Kidney (tissue), 14 donors: ENCODE results near the gene MVP. TPM values are rescaled to one million over a fixed set of nuclear protein-coding genes. Genes with fewer than 3 reads are reported as not detected.
"Not testable (repeated sequence)": the region's sequence is repeated elsewhere in the genome, so short reads cannot be mapped to it uniquely, and the experiment has no call there.

Source experiments
- DNase-seq, 5 donors: peaks; one replicate each; pipeline ENCODE4 v3.0.0-alpha.2; 2013 to 2020
- FAIRE-seq: peaks from 2 replicates; lab custom pipeline; 2012; peaks lifted over from hg19 to GRCh38; lab: Jason Lieb, UNC
- H3K27ac ChIP-seq, 2 donors: one replicate each; pipeline ENCODE4 v1.7.0; 2013; ENCODE audit warnings: low read depth in 2 of 2, low read length in 2 of 2, inconsistent platforms in 1 of 2
- H3K27me3 ChIP-seq: one replicate; pipeline ENCODE4 v1.7.1; 2013; ENCODE audit warnings: low read length, inconsistent platforms; ENCODE audit not compliant: control insufficient read depth, insufficient read depth
- H3K36me3 ChIP-seq, 3 donors: one replicate each; pipeline versions ENCODE4 v1.7.0 to v1.7.1; 2013; ENCODE audit warnings: low read length in 3 of 3, control low read depth in 1 of 3, inconsistent platforms in 1 of 3; ENCODE audit not compliant: insufficient read depth in 3 of 3, control insufficient read depth in 2 of 3
- H3K4me1 ChIP-seq, 3 donors: one replicate each; pipeline versions ENCODE4 v1.7.0 to v1.7.1; 2013; ENCODE audit warnings: low read length in 3 of 3, inconsistent platforms in 1 of 3, low read depth in 1 of 3; ENCODE audit not compliant: control insufficient read depth in 2 of 3, insufficient read depth in 2 of 3
- H3K4me3 ChIP-seq, 3 donors: one replicate each; pipeline versions ENCODE4 v1.7.0 to v1.8.1; 2013; ENCODE audit warnings: low read length in 3 of 3, control low read depth in 1 of 3, inconsistent platforms in 1 of 3
- H3K9ac ChIP-seq, 3 donors: one replicate each; pipeline versions ENCODE4 v1.7.0 to v1.7.1; 2013; ENCODE audit warnings: low read length in 3 of 3, control low read depth in 1 of 3, inconsistent platforms in 1 of 3
- H3K9me3 ChIP-seq, 3 donors: one replicate each; pipeline versions ENCODE4 v1.7.0 to v1.7.1; 2013; ENCODE audit warnings: low read length in 3 of 3, control low read depth in 1 of 3, inconsistent platforms in 1 of 3; ENCODE audit not compliant: control insufficient read depth in 2 of 3, insufficient read depth in 1 of 3
- intact Hi-C: fragments of 100-400 bp; cut with DNase I; formaldehyde crosslinking; loops from one replicate; pipeline ENCODE4 v1.11.1; 2022
- polyA plus RNA-seq: library from polyadenylated mRNA; stranded (reverse); fragments of 350-450 nt; fragmentation: Illumina TruSeq; extraction: RNeasy Lipid Tissue Mini Kit (QIAGEN cat#74804); gene quantifications from one replicate; pipeline ENCODE4 v1.2.3, GENCODE V29; 2014; ENCODE audit warnings: low read depth, low replicate concordance; ENCODE audit not compliant: insufficient read depth
- total RNA-seq: library from RNA; stranded (reverse); fragmentation: NEBNext Ultra II Directional; extraction: Animal tissue kit (Norgen Biotek cat#: 25700); gene quantifications from one replicate; pipeline ENCODE4 v1.2.1, GENCODE V29; 2021
- TF ChIP-seq, protein P1 (sequence below): IDR thresholded peaks from 3 replicates; pipeline ENCODE4 v1.5.1; 2012; ENCODE audit warnings: mild to moderate bottlenecking, moderate library complexity, borderline replicate concordance; ENCODE audit not compliant: insufficient read depth; ENCODE audit errors: extremely low read depth
- donor health status: control.
- donor health status: control.
- donor health status: control.
- donor health status: control.
- donor health status: control.
- donor health status: DM: yes; HTN: yes; CAD: no.
- donor health status: Normal renal cell carcinoma (clear cell type).

The MVP gene
- total and polyA plus RNA-seq, 2 donors from 2014 or later: 123 to 271 TPM

DNA sequence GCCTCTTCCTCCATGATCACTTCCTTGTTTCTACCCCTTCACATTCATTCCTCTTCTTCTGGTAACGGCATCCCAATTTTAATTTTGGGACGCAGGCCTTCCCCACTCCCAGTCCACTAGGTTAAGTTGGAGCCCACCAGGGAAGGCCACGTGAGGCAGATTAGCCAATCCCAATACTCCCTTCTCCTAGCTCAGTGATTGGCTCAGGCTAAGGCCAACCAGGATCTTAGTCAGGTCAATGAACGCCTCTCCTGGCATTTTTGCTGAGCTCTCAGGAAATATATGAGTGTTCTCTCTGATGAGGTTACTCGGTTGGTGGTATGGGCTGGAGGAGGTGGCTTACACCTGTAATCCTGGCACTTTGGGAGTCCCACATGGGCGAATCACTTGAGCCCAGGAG lies 63.7 kb downstream of the MVP start:
- no peak overlapping the region for H3K9ac ChIP-seq
- no peaks in the 10 kb centered on the region for H3K27me3 ChIP-seq
- no peak overlapping the region for H3K4me3 ChIP-seq
- FAIRE-seq (no peak), DNase-seq (no peak)
- H3K4me1 ChIP-seq: no peaks in the 10 kb centered on the region
- TF ChIP-seq, protein P1, sequence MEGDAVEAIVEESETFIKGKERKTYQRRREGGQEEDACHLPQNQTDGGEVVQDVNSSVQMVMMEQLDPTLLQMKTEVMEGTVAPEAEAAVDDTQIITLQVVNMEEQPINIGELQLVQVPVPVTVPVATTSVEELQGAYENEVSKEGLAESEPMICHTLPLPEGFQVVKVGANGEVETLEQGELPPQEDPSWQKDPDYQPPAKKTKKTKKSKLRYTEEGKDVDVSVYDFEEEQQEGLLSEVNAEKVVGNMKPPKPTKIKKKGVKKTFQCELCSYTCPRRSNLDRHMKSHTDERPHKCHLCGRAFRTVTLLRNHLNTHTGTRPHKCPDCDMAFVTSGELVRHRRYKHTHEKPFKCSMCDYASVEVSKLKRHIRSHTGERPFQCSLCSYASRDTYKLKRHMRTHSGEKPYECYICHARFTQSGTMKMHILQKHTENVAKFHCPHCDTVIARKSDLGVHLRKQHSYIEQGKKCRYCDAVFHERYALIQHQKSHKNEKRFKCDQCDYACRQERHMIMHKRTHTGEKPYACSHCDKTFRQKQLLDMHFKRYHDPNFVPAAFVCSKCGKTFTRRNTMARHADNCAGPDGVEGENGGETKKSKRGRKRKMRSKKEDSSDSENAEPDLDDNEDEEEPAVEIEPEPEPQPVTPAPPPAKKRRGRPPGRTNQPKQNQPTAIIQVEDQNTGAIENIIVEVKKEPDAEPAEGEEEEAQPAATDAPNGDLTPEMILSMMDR: no peak
- H3K9me3 ChIP-seq: no peaks in the 10 kb centered on the region
- no peaks in the 10 kb centered on the region for H3K36me3 ChIP-seq
- intact Hi-C loops: no loop called here
- H3K27ac ChIP-seq: no peak overlapping the region

DNA sequence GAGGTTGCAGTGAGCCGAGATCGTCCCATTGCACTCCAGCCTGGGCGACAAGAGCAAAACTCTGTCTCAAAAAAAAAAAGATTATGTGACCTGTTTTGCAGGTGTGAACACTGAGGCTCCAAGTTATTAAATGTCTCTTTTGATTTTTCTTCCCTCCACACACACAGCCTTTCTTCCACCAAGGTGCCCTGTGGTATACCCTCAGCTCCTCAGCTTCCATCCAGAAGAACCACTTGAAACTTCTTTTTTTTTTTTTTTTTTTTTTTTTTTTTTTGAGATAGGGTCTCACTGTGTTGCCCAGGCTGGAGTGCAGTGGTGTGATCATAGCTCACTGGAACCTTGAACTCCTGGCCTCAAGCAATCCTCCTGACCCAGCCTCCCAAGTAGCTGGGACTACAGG lies 69.1 kb downstream of the MVP start:
- intact Hi-C loops, H3K27ac ChIP-seq, DNase-seq, H3K9me3 ChIP-seq, H3K4me1 ChIP-seq, FAIRE-seq, H3K4me3 ChIP-seq, H3K27me3 ChIP-seq, H3K9ac ChIP-seq, H3K36me3 ChIP-seq: not testable (repeated sequence)

DNA sequence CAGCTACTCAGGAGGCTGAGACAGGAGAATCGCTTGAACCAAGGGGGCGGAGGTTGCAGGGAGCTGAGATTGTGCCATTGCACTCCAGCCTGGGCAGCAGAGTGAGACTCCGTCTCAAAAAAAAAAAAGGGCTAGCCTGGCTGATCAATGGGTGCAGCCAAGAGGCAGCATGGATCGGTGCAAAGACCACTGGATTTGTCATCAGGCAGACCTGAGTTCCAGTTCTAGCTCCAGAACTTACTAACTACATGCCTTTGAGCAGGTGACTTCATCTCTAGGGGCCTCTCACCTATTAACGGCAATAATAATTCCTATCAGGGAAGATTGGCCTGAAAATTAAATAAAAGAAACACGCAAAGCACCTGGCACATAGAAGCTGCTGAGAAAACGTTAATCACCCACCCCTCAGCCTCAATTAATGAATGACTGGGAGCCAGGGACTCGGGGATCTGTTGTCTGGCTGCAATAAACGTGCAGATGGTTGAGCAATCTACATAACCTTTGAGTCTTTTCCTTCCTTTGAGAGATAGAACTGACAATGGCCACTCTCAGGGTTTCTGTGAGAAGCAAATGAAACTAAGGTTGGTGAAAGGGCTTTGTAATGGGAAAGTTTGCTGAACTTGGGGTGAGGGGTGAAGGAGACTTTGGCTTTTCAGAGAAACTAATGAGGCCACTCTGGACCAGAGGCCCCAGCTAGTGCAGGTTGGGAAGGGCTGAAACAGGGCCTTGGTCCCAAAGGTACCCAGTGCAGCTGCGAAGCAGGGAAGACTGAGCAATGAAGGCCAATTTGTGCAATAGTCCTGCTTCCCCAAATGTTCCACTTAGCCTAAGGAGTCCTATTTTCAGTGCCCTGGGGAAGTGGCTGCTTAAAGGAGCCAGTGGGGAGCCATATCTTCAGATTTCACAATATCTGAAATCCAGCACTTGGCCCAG lies 71.5 kb downstream of the MVP start:
- H3K4me3 ChIP-seq: no peak overlapping the region
- H3K9ac ChIP-seq: no peak overlapping the region
- no peaks in the 10 kb centered on the region for H3K36me3 ChIP-seq
- DNase-seq (peak in 1 of 5 donors; percentile 32), FAIRE-seq (no peak)
- H3K9me3 ChIP-seq: no peaks in the 10 kb centered on the region
- TF ChIP-seq, protein P1: no peak
- H3K27ac ChIP-seq: no peak overlapping the region
- intact Hi-C loops: no loop called here
- no peaks in the 10 kb centered on the region for H3K27me3 ChIP-seq
- H3K4me1 ChIP-seq: no peaks in the 10 kb centered on the region

DNA sequence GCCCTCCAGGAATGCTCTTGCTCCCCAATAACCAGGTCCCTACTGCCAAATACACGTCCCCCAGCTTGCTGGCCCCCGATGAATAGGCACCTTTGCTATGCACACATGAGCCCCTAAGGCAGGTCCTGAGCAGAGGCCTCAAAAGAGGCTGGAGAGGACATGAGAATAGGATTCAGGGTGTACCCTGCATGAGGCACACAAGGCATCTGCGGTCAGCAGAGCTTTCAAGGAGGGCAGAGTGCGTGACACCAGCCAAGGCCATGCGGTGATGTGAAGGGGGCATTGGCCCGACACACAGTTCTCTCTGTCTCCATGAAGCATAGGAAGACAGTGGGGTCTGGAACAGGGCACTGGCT lies 72.2 kb downstream of the MVP start:
- no peaks in the 10 kb centered on the region for H3K4me1 ChIP-seq
- TF ChIP-seq, protein P1: no peak
- DNase-seq (no peak), FAIRE-seq (no peak)
- no peak overlapping the region for H3K4me3 ChIP-seq
- no peaks in the 10 kb centered on the region for H3K36me3 ChIP-seq
- H3K9ac ChIP-seq: no peak overlapping the region
- intact Hi-C loops: no loop called here
- H3K9me3 ChIP-seq: no peaks in the 10 kb centered on the region
- H3K27me3 ChIP-seq: no peaks in the 10 kb centered on the region
- no peak overlapping the region for H3K27ac ChIP-seq
